HG03066 (cell line): ENCODE results near the gene MPPED1.

Experiments
- ATAC-seq: cut with Tn5 transposase; IDR thresholded peaks from one replicate; pipeline ENCODE4 v1.9.1; 2021; ENCODE audit warnings: low read depth; ENCODE audit not compliant: unreplicated experiment

MPPED1 gene

DNA sequence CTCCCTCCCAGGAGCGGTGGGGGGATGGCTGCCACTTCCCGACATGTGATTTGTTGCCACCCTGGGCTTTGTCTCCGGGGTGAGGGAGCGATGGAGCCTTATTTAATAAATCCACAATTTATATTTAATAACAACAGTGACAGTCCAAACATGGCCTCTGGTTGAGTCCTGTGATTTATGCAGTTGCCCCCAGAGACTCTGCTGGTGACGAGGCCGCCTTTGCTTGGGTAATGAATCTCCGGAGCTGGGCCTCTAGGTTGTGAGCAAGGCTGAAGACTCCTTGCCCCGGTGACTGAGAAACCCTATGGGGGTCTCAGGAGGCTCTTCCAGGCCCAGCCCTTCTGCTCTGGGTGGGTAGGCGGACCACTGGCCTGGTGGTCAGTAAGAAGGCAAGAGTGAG, 16.7 kb downstream of the MPPED1 start:
- ATAC-seq = no peak

DNA sequence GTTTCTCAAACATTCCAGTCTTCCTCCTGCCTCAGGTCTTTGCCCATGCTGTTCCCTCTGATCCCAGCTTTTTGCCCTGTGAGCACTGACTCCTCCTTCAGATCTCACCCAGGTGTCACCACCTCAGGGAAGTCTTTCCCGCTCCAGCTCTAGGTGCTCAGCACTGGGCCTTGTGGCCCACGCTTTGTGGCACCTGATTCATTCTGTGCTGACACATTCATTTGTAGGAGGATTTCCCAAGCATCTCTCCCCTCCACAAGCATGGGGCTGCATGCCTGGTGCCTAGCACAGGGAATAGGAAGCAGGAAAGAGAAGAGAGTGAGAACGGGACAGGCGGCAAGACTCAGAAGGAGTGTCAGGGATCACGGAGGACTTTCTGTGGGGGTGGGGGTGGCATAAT, 17.6 kb downstream of the MPPED1 start:
- ATAC-seq = no peak

DNA sequence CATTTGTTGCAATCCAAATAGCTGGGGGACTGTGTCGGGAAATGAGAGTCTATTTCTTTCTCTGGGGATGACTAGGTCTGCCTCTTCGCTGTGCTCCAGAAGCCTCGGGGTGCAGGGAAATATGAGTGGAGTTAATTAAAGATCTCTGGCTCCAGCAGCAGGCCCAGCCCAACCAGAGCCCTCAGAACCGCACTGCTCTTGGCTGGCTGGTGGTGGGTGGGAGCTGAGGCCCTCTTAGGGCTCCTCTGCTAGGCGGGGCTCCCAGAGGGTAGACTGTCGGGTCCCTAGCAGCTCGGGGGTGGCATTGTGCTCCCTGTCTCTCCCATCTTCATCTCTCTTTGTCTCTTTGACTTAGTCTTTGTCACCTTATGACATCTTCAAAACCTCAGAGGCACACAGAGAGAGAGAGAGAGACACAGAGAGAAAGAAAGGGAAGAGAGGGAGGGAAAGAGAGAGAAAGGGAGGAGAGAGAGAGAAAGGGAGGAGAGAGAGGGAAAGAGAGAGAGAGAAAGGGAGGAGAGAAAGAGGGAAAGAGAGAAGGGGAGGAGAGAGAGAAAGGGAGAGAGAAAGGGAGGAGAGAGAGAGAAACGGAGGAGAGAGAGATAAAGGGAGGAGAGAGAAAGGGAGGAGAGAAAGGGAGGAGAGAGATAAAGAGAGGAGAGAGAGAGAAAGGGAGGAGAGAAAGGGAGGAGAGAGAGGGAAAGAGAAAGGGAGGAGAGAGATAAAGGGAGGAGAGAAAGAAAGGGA, 20.2 kb downstream of the MPPED1 start:
- ATAC-seq = no peak

DNA sequence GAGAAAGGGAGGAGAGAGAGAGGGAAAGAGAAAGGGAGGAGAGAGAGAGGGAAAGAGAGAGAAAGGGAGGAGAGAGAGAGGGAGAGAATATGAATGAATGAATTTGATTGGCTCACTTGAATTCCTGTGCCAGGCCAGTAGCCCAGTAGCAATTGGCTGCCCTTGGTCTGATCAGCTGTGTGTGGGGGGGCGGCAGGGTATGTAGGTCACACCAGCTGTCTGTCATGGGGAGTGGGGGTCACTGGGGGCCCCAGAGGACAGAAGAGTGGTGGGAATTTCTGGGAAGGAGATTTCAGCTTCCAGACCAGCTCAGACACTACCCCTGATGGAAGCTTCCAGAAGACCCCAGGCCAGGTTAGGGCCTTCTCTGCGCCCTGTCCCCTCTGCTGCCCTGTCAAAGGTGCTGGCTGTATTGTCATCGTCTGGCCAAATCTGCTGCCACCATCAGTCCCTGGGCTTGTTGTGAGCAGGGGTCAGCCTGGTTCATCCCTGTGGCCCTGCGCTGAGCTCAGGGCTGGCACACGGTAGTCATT, 21.1 kb downstream of the MPPED1 start:
- ATAC-seq = no peak

DNA sequence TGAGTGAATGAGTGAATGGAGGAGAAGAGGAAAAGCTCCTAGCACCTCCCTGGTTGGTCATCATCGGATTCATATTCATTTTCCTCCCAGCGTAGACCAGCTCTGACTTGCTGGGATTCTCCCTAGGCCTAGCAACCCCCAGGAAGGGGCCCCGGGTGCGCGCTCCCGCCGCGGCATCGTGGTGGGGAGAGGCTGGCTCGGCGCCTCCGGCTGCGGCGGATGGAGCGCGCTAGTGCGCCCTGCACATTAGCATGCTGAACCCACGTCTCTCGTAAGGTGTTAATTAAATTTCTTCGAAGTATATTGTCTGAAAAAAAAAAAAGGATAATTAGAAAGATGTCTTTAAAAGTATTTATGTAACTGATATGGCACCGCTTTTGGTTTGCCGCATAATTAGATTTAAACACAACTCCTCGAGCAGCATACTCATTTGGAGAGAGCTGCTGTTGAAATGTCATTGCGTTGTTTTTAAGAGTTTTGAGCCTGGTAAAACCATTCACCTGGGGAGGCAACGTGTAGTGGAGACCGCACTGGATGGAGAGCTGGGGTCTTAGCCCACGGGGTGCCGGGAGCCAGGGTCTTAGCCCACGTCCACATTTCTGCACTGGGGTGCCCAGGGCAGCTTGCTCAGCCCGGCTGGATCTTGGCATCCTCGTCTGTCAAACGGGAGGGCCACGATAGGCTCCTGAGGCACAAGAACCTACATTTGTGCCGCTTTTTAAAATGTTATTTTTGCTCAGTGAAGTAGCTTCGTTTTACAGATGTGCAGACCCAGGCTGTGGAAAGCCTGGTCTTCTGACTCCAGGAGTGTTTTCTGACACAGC, 21.8 kb downstream of the MPPED1 start:
- no peak for ATAC-seq

DNA sequence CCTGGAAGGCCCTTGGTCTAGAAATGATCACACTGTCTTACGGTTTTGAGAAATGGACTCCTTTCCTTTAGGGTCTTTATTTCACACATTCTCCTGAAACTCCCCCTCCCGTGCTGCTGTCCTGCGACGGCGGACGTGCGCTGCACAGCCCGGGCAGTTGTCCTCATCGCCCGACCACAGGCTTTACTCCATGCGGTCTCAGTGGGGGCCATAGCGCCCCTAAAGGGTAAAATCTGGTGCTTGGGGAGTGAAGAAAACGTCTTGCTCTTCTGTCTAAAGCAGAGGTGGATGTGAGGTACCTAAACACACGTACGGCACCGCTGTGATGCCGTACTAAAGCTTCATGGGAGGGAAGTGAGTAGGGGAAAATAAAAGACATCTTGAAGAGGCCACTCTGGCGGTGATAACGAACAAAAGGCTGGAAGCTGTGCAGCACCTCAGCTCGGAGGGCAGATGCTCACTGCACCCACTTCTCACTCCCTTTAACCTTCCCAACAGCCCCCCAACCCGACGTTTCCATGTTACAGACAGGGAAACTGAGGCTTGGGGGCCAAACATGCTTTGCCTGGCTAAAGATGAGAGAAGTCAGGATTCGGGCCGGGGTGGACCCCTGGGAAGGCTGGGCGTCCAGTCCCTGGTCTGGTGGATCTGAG, 22.6 kb downstream of the MPPED1 start:
- ATAC-seq = no peak

DNA sequence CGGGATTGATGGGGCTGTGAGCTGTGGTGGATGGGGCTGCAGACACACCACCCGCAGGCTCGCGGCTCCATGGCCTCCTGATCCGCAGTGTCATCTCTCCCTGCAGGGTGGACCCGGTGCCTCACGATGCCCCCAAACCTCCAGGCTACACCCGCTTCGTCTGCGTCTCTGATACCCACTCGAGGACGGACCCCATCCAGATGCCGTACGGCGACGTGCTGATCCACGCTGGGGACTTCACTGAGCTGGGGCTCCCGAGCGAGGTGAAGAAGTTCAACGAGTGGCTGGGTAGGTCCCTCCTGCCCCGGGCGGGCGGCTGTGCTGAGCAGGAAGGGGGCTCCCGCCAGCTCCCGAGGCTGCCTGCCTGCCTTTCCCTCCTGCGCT, 23.1 kb downstream of the MPPED1 start:
- no peak for ATAC-seq

DNA sequence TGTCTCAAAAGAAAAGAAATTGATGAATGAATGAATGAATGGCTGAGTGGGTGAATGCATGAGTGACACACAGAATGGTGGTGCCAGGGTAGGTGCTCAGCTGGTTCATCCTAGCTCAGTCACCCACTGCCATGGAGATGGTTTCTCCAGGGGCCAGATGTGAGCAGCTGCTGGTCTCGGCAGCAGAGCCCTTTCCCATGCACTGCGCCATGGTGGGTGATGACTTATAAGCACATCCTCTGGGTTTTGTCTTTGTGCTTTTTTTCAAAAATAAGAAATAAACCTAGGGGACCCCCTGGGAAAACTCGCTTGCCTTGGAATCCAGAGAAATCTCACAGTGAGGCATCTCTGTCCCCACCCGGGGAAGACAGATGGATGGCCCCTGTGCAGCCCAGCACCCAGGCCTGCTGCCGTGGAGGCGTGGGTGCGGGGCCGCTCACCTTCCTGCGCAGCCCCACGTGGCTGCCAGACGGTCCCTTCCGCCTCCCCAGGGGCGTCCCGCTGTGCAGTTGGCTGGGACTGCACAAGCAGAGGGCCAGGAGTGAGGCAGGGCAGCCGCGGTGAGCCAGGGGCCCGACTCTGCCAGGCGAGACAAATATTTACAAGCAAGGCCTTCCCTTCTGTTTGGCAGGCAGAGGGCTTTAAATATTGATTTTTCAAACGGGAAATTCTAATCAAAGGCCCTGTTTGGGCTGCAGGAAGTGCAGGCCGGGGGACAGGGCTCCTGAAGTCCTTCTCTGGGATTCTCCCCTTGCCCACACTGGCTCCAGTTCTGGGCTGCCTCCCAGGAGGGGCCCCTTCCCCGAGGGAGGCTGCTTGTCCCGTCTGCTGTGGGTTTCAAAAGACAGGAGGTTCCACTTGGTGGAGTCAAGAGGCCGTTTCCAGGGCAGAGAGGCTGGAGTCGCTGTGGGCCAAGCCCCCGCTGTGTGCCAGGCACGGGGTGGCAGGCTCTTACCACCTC, 24.3 kb downstream of the MPPED1 start:
- ATAC-seq = no peak

DNA sequence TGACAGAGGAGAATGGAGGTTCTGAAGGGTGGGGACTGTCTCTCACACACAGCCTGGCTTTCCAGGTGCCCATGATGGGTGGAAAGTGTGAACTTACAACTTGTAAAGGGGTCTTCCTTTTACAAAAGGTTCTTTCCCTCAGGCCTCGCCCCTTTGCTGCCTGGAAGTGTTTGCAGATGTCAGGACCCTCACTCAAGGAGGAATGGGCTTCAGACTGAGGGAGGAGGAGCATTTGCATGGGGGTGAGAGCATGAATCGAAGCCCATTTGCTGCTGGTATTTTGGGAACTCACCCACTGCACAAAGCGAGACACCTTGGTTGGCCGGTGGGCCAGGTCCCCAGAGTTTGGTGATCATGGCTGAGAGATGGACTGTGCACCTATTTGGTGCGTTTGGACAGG, 25.1 kb downstream of the MPPED1 start:
- no peak for ATAC-seq

DNA sequence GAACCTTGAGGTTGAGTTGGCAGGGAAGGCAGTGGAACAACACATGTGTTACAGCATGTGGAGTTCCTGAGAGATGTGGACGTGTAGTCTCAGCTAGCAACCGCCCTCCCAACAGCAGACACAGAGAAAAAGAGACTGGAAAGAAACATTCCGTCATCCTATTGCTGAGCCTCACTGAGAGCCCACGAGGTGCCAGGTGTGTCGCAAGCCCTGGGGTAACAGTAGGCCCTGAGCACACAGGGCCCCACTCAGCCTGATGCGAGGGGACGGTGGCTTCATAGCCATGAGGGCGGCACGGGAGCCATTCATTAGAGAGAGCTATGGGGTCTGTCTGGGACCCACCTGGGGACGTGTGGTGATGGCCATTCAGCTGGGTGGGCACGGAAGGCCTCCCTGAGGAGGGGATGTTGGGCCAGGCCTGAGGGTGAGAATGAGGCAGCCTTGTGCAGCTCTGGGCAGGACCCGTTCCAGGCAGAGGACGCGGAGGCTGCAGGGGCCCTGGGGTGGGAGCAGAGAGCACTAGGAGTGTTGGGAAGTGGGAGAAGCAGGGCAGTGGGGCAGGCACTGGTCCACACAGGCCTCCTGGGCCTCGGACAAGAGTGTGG, 26.2 kb downstream of the MPPED1 start:
- ATAC-seq = no peak

DNA sequence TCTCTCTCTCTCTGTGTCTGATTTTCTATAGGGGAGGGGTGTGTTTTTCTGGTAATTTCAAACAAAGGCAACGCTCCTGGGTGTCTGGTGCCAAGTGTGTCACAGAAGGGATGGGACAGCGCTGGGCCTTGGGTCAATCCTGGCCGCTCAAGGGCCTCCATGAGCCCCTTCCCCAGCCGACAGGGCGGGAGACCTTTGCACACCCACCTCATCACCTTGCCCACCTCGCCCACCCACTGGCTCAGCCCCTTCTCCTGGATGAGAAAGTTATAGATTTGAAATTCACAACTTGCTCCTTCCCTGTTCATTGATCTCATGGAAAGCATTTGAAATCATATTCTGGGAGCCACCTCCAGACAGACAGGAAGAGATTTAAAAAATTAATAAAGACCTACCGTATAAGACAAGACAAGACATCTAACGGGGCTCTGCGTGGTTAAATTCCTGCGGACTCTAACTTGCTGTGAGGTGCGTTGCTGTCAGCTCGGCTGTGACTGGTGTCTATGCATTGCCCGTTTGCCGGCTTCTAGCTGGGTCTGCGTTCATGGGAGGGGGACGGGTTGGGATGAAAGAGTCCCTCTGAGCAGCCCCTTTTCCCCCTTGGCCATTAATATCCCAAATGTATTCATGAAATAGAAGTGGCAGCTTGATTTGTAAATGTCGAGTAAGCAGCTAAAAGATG, 27.0 kb downstream of the MPPED1 start:
- ATAC-seq = no peak

DNA sequence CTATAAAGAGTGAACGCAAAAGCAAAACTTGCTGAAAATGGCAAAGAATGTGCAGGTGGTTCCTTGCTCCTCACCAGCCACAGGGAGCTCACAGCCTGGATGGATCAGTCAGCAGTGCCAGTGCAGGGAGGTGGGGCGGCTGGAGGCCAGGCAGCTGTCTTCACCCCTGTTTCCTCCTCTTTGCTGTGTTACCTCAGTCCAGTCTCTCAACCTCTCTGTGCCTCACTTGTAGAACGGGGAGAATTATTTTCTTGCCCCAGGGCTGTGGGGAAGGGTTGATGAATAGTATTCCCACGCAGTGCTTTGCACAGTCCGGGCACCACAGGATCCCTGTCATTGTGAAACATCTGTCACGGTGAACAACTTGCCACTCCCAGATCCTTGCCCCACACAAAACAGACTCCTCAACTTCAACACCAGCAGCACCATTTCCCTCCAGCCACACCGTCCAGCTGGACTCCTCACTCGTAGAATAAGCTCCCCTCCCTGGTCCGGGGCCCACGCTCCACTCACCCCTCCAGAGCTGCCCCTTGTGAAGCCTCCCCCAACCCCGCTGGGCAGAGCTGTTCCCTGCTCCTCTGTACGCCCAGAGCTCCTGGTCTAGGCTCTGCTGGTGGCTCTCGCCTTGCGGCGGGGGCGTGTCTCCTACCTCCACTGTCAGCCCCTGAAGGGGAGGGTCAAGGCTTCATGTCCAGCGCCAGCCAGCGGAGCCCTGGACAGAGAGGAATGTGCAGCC, 27.7 kb downstream of the MPPED1 start:
- ATAC-seq = no peak

DNA sequence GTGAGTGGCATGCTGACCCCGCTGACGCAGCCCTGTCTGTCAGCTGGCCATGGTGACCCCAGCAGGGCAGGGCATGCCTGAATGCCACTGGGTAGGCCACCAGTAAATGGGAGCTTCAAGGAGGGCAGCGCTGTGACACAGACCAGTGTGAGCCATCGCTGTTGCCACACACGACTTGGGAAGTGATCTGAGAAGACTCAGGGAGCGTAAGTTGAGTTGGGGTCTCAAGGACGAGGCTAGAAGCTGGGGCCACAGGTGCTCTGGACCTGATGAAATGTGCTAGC, 28.2 kb downstream of the MPPED1 start:
- ATAC-seq = no peak

DNA sequence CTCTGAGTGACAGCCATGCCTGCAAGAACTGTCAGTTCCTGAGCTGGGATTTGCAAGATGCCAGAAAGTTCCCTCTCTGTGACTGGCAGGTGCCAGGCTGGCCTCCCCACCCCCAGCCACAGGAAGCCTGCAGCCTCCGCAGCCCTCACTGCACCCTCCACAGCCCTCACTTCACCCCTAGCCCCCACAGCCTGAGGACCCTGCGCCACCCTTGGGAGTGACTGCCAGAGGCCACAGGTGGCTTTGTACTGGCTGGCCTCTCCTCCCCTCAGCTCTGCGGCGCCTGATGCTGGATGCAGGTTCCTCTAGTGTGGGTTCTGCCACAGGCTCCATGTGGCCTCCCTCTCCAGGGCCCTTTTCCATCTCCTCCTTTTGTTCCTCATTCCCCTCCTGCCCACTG, 28.7 kb downstream of the MPPED1 start:
- no peak for ATAC-seq

DNA sequence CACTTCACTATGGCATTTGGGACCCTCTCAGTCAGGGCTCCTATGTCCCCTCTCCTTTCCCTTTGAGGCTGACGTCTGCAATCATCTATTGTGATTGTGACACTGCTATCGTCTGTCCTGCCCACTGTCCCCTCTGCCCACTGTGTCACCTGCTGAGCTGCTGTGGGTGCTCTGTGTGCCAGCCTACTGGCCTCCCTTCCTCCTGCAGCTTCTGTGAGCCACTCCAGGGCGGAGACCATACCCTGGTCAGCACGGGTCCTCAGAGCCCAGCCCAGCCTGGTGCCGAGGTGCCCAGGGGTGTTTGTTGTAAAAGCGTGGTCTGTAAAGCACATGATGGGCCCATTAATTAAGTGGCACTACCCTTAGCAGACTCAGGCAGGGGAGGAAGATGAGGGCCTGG, 29.4 kb downstream of the MPPED1 start:
- no peak for ATAC-seq

DNA sequence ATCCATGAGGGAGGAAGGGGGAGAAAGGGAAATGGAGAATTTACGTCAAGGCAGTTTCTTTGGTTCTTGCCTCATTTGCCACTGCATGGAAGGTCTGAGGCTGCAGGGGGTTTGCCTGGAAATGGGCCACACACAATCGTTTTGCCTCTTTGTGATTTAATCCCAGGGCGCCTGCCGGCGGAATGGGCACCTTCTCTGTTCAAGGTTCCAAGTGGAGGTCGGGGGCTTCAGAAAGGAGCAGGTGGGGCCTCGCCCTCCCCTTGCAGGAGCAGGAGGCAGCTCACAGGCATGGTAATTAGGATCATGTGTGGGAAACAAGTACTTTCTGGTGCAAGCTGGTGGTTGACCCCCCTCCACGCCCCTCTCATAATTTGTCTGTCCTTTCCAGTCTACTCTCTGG, 29.9 kb downstream of the MPPED1 start:
- no peak for ATAC-seq

DNA sequence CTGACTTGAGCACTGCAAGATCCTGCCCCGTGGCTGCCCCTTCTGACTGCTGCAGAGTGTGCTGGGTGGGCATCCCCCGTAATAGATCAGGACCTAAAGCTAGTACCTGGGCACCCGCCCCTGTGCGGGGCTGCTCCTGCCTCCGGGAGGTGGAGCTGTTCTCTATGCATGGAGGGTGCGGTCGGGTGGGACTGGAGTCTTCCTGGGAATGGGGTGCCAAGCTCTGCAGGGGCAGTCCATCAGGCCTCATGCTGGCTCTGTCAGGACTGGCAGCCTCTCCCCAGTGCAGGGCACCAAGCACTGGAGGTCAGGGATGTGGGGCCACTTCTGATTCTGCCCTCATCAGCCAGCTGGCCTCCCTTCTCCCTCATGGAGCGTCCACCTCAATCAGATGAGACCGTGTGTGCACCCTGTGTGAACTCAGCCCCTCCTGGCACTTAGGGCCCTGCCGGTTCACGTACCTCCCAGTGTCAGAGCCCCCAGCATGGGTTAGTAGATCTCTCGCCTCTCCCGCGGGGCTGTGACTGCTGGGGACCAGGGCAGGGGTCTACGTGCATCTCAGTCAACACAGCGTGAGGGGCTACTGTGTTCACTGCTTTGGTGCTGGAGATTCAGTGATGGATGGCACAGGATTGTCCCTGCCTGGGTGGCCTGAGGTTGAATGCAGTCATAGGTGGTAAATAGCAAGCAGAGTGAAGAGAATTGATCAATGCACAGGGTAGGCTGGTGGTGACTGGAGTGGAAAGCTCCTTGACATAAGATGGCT, 30.8 kb downstream of the MPPED1 start:
- no peak for ATAC-seq

DNA sequence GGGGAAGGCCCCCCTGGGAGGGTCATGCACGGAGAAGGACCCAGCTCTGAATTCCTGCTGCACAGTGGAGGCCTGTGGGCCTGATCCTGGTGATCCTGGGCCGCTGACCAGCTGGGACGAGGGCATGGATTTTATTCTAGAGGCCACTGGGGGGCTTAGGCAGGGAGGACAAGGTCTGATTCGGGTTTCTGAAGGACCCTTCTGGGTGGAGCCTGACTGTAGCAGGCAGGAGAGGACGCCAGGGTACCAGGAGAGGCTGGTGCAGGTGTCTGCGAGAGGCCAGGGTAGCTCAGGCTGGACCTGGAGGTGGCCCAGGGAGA, 31.3 kb downstream of the MPPED1 start:
- no peak for ATAC-seq
